GM10847 (cell line): ENCODE results near the gene CHD9NB.

Experiments used
- POLR2A ChIP-seq: IDR thresholded peaks from 2 replicates; pipeline ENCODE4 v1.6.1; 2011; ENCODE audit not compliant: insufficient read length; ENCODE audit errors: extremely low read depth

CHD9NB gene

DNA sequence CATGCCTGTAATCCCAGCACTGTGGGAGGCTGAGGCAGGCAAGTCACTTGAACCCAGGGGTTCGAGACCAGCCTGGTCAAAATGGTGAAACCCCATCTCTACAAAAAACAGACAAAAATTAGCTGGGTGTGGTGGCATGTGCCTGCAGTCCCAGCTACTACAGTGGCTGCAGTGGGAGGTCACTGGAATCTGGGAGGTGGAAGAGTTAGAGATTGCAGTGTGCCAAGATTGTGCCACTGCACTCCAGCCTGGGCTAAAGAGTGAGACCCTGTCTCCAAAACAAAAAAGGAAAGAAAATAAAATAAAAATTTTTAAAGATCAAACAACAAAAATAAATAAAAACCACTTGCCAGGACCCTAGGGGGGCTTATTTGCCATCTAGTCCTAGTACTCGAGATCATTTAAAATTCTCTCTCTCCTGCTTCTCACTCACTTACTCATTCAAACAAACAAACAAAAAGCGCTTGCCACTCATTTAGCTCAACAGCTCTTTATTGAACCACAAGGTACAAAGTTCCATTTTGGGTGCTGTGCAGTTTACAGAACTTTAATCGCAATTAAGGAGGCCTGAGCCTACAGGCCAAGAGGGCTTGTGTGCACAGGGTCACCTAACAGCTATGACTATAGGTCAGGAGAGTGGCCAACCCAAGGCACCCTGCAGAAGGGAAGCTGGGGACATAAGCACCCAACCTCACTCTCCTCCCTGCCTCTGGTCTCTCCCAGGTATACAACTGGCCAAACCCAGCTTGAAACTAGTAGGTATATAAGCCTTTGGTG is 4.4 kb downstream of the CHD9NB start:
- no peak for TF ChIP-seq POLR2A

DNA sequence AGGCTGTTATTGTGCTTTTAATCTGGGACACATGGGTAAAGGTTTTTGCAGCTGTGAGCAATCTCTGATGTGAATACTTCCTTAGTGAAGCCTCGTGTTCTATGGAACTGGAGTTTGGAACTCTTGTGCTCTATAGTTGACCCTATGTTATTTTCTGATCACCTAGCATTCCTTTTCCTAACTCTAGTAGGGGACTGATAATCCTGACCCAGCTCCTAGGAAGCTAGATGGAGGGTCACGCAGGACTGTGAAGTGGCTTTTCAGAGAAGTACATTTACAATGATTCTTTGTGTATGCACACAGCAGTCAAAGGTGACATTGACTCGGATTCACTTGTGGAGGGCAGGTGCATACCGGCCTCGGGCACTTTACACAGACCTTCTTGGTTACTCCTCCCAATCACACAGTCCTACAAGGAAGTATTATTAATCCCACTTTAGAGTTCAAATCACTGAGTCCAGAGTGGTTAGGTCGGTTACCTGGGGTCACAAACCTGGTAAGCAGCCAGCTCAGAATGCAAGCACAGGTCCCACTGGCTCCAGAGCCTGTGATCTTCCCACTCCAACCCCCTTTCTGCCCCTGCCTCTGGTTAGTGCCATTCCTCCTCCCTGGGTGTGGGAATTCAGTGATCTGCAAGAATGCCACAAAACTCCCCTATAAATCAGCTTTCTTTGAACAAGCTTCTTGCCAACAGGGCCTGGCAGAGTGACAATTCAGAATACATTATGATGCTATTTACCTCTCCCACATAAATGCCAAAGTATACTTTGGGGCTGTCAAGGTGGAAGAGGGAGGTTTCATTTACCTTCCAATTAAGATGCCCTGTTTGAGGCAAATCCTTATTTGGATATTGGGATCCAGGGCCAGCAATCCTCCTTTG is 7.1 kb downstream of the CHD9NB start:
- no peak for TF ChIP-seq POLR2A

- TF ChIP-seq POLR2A = no peak
Measured at GRCh38 chr16:53043986-53044601, 8.6 kb downstream of the CHD9NB start.

GRCh38 chr16:53043428-53043831 is 9.3 kb downstream of the CHD9NB start:
- no peak for TF ChIP-seq POLR2A

GRCh38 chr16:53042235-53042701 is 10.4 kb downstream of the CHD9NB start:
- TF ChIP-seq POLR2A = no peak

GRCh38 chr16:53041320-53042051 is 11.2 kb downstream of the CHD9NB start:
- no peak for TF ChIP-seq POLR2A

- no peak for TF ChIP-seq POLR2A
Measured at GRCh38 chr16:53040788-53041187, 11.9 kb downstream of the CHD9NB start.

GRCh38 chr16:53036066-53036465 is 16.6 kb downstream of the CHD9NB start:
- no peak for TF ChIP-seq POLR2A

DNA sequence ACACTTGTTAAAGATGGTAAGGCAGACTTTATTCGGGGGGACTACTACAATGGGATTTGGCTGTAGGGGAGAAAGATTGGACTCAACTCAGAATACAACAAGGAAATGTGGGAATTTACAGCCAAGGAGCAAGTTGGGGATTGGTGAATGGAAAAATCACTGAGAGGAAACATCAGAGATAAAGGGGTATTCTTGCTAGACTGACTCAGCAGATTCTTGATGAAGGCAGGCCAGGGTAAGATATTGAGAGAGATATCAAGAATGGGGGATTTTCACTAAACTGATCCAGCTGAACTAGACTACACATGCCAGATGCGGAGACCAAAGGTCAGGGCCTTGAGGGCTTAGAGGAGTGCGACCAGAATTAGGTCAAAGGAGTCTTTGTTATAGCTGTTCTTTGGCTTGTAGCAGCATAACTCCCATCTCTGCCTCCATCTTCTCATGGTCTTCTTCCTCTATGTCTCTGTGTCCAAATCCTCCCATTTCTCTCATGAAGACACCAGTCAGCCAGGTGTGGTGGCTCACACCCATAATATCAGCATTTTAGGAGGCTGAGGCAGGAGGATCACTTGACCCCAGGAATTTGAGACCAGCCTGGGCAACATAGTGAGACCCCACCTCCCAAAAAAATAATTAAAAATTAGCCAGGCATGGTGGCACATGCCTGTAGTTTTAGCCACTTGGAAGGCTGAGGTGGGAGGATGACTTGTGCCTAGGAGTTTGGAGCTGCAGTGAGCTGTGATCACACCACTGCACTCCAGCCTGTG is 17.3 kb downstream of the CHD9NB start:
- TF ChIP-seq POLR2A = no peak

DNA sequence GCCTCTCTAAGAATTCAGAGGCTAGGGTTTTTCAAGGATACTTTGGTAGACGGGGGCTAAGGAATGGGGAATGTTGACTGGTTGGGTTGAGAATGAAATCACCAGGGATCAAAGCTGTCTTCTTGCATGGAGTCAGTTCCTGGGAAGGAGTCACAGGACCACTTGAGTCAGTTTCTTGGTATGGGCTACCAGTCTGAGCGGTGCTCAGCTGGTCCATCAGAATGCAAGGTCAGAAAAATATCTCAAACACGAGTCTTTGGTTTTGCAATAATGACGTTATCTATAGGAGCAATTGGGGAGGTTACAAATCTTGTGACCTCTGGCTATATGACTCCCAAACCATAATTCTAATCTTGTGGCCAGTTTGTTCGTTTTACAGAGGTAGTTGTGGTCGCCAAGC is 18.4 kb downstream of the CHD9NB start:
- no peak for TF ChIP-seq POLR2A

DNA sequence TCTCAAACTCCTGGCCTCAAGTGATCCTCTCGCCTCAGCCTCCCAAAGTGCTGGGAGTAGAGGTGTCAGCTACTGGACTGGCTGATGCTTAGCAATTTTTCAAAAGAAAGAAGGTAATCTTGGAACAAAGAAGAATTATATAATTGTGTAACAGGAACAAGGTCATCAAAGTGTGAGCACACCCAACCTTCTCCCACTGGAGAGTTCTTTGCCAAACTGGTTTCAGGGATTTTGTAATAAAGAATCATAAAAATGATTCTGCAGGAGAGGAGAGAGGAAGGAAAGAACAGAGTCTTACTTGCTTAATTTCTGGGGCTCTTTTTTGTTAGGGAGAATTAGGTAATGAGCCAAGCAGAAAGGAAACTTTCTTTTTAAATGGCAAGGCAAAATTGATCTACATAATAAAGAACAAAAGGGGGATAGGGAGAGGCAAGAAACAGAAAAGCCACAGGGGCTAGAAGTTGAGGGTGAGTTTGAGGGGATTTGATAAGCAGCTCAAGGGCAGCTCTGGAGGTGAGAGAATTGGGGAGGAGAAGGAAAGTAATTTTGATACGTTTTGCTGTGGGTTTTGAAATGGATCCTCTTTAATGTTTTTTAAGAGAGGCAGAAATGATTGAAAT is 21.3 kb downstream of the CHD9NB start:
- no peak for TF ChIP-seq POLR2A

- TF ChIP-seq POLR2A = no peak
Measured at GRCh38 chr16:53029971-53030370, 22.7 kb downstream of the CHD9NB start.

- TF ChIP-seq POLR2A = no peak
Measured at GRCh38 chr16:53024045-53024444, 28.7 kb downstream of the CHD9NB start.

DNA sequence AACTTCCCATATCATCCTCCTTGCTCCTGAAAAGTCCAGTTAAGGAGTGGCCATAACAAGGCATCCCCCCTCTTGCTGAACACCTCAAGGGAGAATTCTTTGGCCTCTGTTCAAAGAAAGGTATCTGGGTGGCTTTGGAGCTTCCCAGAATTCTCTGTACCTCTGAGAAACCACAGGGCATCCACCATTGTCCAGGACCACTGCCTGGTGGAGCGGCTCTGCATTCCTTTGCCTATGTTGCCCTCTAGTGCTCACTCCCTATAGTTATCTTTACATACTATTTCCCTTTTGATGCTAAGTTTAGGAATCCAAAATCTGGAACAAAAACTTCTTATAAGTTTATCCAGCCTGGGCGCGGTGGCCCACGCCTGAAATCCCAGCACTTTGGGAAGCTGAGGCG is 30.3 kb downstream of the CHD9NB start:
- no peak for TF ChIP-seq POLR2A
